Measurements from ENCODE around the gene KRT9.

KRT9 gene

DNA sequence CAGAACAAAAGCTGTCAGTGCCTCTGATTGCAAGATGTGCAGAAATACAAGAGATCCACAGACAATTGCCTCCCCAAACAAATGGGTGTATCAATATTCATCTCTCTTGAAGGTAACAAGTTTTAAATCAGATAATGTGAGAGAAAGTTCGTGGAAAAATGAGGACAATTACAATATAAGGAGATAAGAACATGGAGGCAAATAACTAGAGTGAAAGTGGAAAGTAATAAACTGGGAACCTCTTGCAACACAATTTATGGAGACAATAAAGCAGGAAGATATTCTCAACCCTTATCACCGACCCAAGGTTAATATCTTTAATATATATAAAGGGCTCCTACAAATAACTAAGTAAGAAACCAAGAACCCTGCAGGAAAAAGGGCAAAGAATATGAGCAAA lies 29.5 kb downstream of the KRT9 start:
- H3K36me3 ChIP-seq (ENCODE audit: control insufficient read depth, insufficient read depth, low read length) = no peaks in the 10 kb centered on the region
- H3K27me3 ChIP-seq (ENCODE audit: control insufficient read depth, insufficient read depth, low read length) = no peaks in the 10 kb centered on the region
- H3K4me3 ChIP-seq (ENCODE audit: low read depth, low read length) = no peak overlapping the region
- no peaks in the 10 kb centered on the region for H3K9me3 ChIP-seq (ENCODE audit: control insufficient read depth, insufficient read depth, low read depth, low read length)
- H3K27ac ChIP-seq (ENCODE audit: low read depth, low read length) = no peak overlapping the region
- no peak overlapping the region for H3K9ac ChIP-seq (ENCODE audit: low read length)
- peaks cover 41% of the 10 kb centered on the region for H3K4me1 ChIP-seq (ENCODE audit: control insufficient read depth, insufficient read depth, low read length)

DNA sequence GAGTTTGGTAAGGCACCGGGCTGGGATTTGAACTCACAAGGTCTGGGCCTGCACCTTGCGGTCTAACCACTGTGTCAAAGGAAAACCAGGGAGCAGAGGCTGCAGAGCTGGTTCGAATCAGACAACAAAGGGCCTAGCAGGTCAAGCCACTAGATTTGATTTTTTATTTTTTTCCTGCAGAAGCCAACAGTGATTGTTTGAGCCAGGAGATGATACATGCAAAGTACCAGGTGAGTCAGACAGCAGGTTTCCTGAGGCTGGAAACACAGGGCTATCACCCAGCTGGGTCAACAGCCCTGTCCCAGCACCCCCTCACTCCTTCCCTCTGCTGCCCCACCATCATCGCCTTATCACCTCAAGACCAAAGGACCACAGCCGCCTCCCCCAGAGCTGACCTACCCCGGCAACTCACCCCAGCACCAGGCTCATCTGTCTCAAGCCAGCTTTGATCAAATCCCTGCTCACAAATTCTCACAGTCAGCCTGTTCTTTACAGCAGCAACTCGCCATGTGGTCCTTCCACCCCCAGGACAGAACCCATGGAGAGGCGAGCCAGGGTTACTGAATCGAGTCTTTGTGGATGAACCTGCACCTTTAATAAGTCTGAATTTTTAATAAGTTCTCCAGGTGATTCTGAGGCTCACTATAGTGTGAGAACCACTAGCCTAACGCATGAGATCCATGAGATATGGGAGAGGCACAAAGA lies 30.8 kb downstream of the KRT9 start:
- no peak overlapping the region for H3K9ac ChIP-seq (ENCODE audit: low read length)
- no peaks in the 10 kb centered on the region for H3K27me3 ChIP-seq (ENCODE audit: control insufficient read depth, insufficient read depth, low read length)
- H3K9me3 ChIP-seq (ENCODE audit: control insufficient read depth, insufficient read depth, low read depth, low read length) = no peaks in the 10 kb centered on the region
- H3K27ac ChIP-seq (ENCODE audit: low read depth, low read length) = no peak overlapping the region
- H3K4me1 ChIP-seq (ENCODE audit: control insufficient read depth, insufficient read depth, low read length) = peaks cover 51% of the 10 kb centered on the region
- H3K4me3 ChIP-seq (ENCODE audit: low read depth, low read length) = no peak overlapping the region
- no peaks in the 10 kb centered on the region for H3K36me3 ChIP-seq (ENCODE audit: control insufficient read depth, insufficient read depth, low read length)

DNA sequence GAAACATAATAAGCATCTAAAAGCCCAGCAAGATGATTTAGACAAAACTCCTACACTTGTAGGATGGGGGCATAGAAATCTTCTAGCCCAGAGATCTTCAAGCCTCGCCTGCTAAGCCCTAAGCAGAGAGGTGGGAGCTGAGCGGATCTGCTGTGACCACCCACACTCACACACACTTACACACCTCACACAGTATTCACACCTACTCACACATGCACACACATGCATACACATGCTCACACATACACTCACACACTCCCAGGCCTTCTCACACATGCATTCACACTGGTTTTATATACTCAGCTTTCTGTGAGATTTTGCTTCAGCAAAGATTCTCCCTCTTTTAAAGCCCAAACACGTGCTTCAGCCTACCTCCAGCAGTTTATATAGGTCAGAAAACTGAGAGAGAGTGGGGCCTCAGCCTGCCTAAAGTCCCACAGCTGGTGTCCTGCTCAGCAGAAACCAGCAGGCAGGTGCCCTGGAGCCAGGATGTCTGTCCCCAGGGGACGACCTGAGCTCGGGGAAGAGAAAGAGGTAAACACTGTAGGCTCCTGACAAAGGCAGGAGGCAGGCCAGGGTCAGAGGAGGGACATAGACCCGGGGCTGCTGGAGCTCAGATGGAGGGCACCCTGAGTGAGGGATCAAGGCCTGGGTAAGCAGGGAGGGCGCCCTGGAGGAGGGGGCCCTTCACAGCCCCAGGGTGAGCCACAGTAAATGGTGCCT lies 31.7 kb downstream of the KRT9 start:
- Histone ChIP-seq H3K4me3 (ENCODE audit: low read depth, low read length) (no peak overlapping the region), H3K9me3 (ENCODE audit: control insufficient read depth, insufficient read depth, low read depth, low read length) (no peaks in the 10 kb centered on the region), H3K27me3 (ENCODE audit: control insufficient read depth, insufficient read depth, low read length) (no peaks in the 10 kb centered on the region), H3K27ac (ENCODE audit: low read depth, low read length) (no peak overlapping the region), H3K9ac (ENCODE audit: low read length) (no peak overlapping the region), H3K36me3 (ENCODE audit: control insufficient read depth, insufficient read depth, low read length) (no peaks in the 10 kb centered on the region), H3K4me1 (ENCODE audit: control insufficient read depth, insufficient read depth, low read length) (peaks cover 60% of the 10 kb centered on the region)

DNA sequence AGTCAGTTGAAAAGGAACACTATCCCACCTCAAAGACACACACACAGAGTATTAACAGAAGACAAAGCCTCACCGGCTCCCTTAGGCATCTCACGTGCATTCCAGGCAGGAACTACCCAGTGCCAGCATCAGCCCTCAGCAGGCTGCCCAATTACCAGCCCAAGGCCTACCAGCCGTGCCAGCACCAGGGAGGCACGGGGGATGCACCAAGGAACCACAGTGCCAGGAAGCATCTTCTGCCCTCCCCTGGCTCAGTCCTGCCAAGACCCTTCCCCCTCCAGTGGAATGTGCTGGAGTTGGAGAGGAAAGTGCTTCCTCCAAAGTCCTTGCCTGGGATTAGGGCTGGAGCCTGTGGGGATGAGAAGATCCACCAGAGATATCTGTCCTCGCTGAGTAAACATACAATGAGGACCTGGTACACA lies 32.8 kb downstream of the KRT9 start:
- H3K4me1 ChIP-seq (ENCODE audit: control insufficient read depth, insufficient read depth, low read length) = peaks cover 56% of the 10 kb centered on the region
- no peaks in the 10 kb centered on the region for H3K27me3 ChIP-seq (ENCODE audit: control insufficient read depth, insufficient read depth, low read length)
- no peak overlapping the region for H3K4me3 ChIP-seq (ENCODE audit: low read depth, low read length)
- no peaks in the 10 kb centered on the region for H3K9me3 ChIP-seq (ENCODE audit: control insufficient read depth, insufficient read depth, low read depth, low read length)
- H3K36me3 ChIP-seq (ENCODE audit: control insufficient read depth, insufficient read depth, low read length) = no peaks in the 10 kb centered on the region
- H3K27ac ChIP-seq (ENCODE audit: low read depth, low read length) = no peak overlapping the region
- H3K9ac ChIP-seq (ENCODE audit: low read length) = no peak overlapping the region

DNA sequence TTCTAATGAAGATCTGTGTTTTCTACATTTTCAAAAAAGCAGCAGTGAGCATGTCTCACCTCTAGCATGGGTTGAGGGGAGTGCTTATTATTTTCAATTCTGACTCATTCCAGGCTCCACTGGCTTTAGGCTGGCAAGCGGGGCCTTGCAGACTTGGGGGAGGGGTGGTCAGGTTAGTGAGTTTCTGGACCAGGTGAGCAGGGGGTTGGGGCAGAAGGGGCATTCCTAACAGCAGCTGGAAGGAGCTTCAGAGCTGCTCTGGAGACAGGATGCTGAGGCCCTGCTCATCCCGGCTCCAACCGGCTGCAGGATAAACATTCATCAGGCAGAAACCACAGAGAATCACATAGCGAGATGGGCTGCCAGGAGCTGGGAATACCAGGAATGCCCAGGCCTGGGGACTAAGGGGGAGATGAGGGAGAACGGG lies 33.3 kb downstream of the KRT9 start:
- Histone ChIP-seq H3K27me3 (ENCODE audit: control insufficient read depth, insufficient read depth, low read length) (no peaks in the 10 kb centered on the region), H3K36me3 (ENCODE audit: control insufficient read depth, insufficient read depth, low read length) (no peaks in the 10 kb centered on the region), H3K9ac (ENCODE audit: low read length) (no peak overlapping the region), H3K9me3 (ENCODE audit: control insufficient read depth, insufficient read depth, low read depth, low read length) (no peaks in the 10 kb centered on the region), H3K4me1 (ENCODE audit: control insufficient read depth, insufficient read depth, low read length) (peaks cover 56% of the 10 kb centered on the region), H3K27ac (ENCODE audit: low read depth, low read length) (no peak overlapping the region), H3K4me3 (ENCODE audit: low read depth, low read length) (no peak overlapping the region)

DNA sequence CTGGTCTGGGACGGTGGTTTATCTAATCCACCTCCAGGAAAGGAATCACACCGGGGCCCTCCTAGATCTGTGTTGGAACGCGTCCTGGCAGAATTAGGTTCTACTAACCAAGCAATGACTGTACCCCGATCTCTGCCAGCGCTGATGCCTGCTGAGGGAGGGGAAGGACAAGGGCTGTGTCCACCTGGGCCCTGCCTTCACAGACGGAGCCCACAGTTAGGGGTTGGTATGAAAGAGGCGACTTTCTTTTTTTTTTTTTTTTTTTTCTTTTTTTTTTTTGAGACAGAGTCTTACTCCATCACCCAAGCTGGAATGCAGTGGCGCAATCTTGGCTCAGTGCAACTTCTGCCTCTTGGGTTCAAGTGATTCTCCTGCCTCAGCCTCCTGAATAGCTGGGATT lies 33.9 kb downstream of the KRT9 start:
- H3K4me1 ChIP-seq (ENCODE audit: control insufficient read depth, insufficient read depth, low read length) = peaks cover 56% of the 10 kb centered on the region
- H3K4me3 ChIP-seq (ENCODE audit: low read depth, low read length) = no peak overlapping the region
- H3K27me3 ChIP-seq (ENCODE audit: control insufficient read depth, insufficient read depth, low read length) = no peaks in the 10 kb centered on the region
- no peak overlapping the region for H3K27ac ChIP-seq (ENCODE audit: low read depth, low read length)
- H3K9me3 ChIP-seq (ENCODE audit: control insufficient read depth, insufficient read depth, low read depth, low read length) = no peaks in the 10 kb centered on the region
- H3K9ac ChIP-seq (ENCODE audit: low read length) = no peak overlapping the region
- H3K36me3 ChIP-seq (ENCODE audit: control insufficient read depth, insufficient read depth, low read length) = no peaks in the 10 kb centered on the region

DNA sequence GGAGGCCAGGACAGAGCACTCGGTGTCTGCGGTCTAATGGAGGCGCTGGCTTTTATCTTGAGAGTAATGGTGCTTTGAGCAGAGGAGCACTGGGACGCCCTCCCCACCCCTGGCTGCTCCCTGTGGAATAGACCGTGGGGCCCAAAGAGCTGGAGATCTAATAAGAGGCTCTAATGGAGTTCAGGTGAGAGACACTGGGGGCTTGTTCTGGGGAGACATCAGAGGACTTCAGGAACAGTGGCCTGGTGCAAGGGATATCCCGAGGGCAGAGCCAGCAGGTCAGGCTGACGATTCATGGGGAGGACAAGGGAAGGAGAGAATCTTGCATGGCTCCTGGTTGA lies 34.3 kb downstream of the KRT9 start:
- Histone ChIP-seq H3K4me1 (ENCODE audit: control insufficient read depth, insufficient read depth, low read length) (peaks cover 56% of the 10 kb centered on the region), H3K9me3 (ENCODE audit: control insufficient read depth, insufficient read depth, low read depth, low read length) (no peaks in the 10 kb centered on the region), H3K27ac (ENCODE audit: low read depth, low read length) (no peak overlapping the region), H3K9ac (ENCODE audit: low read length) (no peak overlapping the region), H3K27me3 (ENCODE audit: control insufficient read depth, insufficient read depth, low read length) (no peaks in the 10 kb centered on the region), H3K4me3 (ENCODE audit: low read depth, low read length) (no peak overlapping the region), H3K36me3 (ENCODE audit: control insufficient read depth, insufficient read depth, low read length) (no peaks in the 10 kb centered on the region)

DNA sequence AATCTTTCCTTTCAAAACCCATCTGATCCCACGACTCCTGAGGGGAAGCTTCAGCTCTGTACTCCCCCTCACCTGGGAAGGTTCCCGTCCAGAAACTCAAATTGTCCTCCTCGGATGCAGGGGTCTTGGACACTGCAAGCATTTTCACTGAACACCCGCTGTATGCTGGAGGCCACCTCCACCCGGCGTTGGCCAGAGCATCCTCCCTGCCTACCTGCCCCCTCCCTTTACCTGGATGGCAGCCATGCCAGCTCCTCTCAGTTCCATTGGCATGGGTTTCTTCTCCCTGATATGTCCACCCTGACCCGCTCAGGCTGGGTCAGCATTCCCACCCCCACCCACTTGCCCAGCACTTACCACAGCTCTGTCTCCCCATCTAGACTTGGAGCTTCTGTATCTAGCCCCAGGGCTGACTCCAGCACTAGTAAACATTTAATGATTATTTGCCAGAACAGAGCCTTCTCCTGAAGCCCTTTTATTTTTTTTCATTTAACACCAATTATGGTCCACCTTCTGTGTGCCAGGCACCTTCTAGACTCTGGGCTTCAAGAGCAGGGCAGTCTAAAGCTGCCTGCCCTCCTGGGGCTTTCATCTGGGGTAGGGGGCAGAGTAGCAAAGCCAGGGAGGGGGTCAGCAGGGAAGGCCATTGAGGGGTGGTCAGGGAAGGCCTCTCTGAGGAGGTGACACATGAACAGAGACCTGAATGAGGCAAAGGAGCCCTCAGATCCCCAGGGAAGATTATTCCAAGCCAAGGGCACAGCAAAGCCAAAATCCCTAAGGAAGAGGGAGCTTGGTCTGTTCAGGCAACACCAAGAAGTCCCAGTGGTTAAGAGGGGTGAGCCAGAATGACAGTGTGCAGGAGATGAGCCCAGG lies 34.9 kb downstream of the KRT9 start:
- no peaks in the 10 kb centered on the region for H3K36me3 ChIP-seq (ENCODE audit: control insufficient read depth, insufficient read depth, low read length)
- H3K4me3 ChIP-seq (ENCODE audit: low read depth, low read length) = no peak overlapping the region
- H3K4me1 ChIP-seq (ENCODE audit: control insufficient read depth, insufficient read depth, low read length) = peaks cover 56% of the 10 kb centered on the region
- H3K27me3 ChIP-seq (ENCODE audit: control insufficient read depth, insufficient read depth, low read length) = no peaks in the 10 kb centered on the region
- H3K9ac ChIP-seq (ENCODE audit: low read length) = no peak overlapping the region
- no peak overlapping the region for H3K27ac ChIP-seq (ENCODE audit: low read depth, low read length)
- H3K9me3 ChIP-seq (ENCODE audit: control insufficient read depth, insufficient read depth, low read depth, low read length) = no peaks in the 10 kb centered on the region

DNA sequence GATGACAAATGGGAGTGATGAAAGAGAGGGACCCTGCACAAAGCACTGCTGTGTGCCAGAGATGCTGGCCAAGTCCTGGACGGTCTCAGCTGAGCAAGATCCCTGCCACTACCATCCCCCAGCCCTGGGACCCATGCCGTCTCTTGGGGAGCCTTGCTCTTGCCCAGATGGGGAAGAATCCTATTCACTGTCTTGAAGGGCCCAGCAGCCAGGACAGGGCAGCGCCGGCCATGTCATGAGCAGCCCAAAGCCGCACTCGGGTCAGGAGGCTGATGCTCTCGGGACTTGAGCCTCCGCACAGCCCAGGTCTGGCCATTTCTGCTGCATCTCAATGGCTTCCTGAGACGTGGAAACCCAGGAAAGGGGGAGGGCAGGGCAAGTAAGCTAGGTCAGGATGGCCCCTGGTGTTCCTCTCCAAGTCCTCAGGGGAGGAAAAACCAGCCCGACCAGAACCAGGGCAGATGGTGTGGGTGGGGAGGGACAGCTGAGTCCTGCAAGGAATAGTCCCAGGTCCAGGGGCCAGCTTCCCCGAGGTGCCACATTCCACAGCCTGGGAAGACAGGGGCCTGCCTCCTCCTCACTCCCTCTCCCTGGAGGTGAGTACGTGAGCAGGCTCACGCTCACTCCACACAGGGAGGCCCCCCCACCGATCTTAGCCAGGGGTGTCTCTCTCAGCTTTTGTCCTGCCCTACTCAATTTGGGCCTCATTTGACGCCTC lies 35.9 kb downstream of the KRT9 start:
- no peaks in the 10 kb centered on the region for H3K36me3 ChIP-seq (ENCODE audit: control insufficient read depth, insufficient read depth, low read length)
- no peaks in the 10 kb centered on the region for H3K9me3 ChIP-seq (ENCODE audit: control insufficient read depth, insufficient read depth, low read depth, low read length)
- no peak overlapping the region for H3K27ac ChIP-seq (ENCODE audit: low read depth, low read length)
- H3K27me3 ChIP-seq (ENCODE audit: control insufficient read depth, insufficient read depth, low read length) = no peaks in the 10 kb centered on the region
- H3K4me3 ChIP-seq (ENCODE audit: low read depth, low read length) = no peak overlapping the region
- H3K9ac ChIP-seq (ENCODE audit: low read length) = no peak overlapping the region
- H3K4me1 ChIP-seq (ENCODE audit: control insufficient read depth, insufficient read depth, low read length) = peaks cover 58% of the 10 kb centered on the region

DNA sequence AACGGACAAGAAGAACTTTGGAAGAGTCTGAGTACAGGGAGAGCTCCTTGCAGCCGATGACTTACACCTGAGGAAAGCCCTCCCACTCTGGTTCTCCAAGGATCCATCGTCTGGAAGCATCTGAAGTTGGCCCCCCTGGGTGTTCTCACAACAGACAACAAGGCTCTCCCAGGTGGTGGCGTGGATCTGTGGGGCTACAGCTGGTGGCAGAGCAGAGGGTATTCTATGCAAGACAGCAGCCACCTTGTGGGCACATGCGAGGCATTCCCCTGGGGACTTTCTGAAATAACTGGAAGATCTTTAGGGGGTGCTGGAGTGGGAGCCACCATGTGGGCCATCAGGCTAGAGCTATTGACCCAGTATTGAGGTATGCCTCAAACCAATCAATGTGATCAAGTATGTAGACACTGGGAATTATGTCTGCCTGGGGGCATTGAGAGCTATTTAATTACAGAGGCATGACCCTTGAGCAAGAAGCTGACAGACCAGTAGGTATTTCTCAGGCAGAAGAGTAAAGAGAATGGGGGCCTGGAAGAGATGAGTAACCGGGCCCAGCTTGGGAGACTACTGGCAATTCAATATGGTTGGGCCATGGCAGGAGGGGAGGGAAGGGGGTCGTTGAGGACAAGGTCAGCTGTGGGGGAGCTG lies 36.8 kb downstream of the KRT9 start:
- Histone ChIP-seq H3K9me3 (ENCODE audit: control insufficient read depth, insufficient read depth, low read depth, low read length) (no peaks in the 10 kb centered on the region), H3K27me3 (ENCODE audit: control insufficient read depth, insufficient read depth, low read length) (no peaks in the 10 kb centered on the region), H3K4me1 (ENCODE audit: control insufficient read depth, insufficient read depth, low read length) (peaks cover 60% of the 10 kb centered on the region), H3K27ac (ENCODE audit: low read depth, low read length) (no peak overlapping the region), H3K36me3 (ENCODE audit: control insufficient read depth, insufficient read depth, low read length) (no peaks in the 10 kb centered on the region), H3K4me3 (ENCODE audit: low read depth, low read length) (no peak overlapping the region), H3K9ac (ENCODE audit: low read length) (no peak overlapping the region)

Data from HUES6 (cell line).